ENCODE data around the gene LST1.

LST1 gene

DNA sequence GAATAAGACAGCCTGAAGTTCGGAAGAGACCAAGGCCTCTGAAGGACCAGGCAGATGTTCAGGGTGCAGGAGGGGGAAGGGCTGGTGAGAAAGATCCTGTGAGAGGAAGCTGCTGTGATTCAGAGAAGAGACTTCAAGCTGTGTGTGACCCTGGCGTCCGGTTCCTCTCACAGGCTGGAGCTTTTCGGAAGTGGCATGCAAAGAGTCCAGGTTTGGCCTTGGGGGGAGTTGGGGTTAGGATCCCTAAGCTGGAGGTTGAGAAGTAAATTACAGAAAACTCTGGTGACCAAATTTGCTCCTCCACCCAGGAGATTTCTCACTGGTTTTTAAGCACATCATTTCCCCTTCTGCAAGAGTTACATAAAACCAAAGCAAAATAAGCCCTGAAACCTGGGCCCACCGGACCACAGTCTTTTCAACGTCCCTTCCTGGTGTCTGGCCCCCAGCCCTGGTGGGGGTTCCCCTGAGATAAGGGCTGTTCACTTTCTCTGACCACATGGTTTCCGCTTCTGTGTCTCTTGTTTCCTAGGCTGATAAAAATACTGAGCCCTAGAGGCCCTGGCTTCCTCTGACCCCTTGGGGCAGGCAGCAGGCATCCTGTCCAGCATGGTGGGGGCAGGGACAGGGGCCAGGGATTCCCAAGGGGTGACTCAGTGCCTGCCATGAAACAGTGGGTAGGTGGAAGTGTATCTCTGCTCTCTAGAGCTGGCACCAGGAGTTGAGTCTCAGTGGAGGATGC is 25.9 kb upstream of the LST1 start:
- no peak for DNase-seq (ENCODE audit: low read depth in 2 of 2)

DNA sequence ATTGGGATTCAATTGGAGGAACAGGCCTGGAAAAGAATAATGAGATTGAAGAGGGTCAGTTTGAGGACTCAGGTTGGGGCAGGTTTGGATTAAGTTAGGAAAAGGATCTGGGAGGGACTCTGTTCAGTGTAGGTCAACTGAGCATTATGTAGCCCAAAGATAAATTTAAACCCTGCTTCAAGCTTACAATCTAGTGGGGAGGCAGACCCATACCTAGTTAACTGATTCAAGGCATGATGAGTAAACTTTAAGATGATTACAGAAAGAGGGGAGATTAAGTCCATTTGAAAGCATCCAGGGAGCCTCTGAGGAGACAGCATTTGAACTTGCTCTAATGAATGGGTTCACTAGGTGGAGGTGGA is 25.4 kb upstream of the LST1 start:
- no peak for DNase-seq (ENCODE audit: low read depth in 2 of 2)

DNA sequence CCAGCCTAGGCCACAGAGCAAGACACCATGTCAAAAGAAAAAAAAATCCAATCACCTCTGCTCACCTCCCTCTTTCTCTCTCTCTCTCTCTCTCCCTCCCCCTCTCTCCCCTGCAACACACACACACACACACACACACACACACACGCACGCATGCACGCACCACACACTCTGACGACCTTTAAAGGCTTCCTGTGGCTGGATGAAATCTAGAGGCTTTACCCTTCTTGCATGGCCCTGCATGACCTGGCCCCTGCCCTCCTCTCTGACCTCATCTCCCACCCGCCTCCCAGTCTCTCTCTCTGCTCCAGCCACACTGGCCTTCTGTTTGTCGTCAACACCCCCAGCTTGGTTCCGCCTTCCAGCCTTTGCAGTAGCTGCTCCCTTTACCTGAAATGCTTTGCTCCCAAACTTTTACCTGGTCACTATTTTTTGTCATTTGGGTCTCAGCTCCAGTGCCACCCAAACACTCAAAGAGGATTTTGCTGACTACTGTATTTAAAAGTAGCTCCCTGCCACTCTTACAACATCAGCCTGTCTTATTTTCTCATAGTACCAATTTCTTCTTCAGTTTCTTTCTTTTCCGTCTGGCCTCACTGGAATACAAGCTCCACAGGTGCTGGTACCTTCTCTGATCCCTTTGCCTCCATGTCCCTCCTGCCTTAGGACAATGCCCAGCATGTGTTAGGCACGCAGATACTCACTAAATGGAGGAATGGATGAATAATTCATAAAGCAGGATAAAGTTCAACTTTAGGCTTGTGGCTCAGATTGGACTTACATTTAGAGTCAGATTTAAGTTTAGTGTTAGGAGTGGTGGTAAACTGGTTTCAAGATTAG is 18.3 kb upstream of the LST1 start:
- DNase-seq (ENCODE audit: low read depth in 2 of 2): no peak

DNA sequence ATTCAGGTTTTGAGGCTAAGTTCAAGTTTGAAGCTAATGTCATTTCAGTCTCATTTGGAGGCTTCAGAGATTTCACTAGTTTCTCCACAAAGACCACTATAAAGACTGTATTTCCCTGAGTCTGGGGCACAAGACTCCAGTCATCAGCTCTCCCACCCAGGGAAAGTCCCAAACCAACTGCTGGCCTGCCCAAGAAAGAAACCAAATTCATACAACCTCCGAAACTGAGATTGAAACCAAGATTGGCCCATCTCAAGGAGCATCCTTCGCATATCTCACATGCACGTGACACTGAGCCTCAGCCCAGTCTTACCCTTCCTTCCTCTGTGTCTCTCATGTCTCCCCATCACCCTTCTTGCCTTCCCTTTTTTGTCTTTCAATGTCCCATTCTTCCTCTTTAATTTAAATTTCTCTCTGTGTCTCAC is 17.5 kb upstream of the LST1 start:
- no peak for DNase-seq (ENCODE audit: low read depth in 2 of 2)

DNA sequence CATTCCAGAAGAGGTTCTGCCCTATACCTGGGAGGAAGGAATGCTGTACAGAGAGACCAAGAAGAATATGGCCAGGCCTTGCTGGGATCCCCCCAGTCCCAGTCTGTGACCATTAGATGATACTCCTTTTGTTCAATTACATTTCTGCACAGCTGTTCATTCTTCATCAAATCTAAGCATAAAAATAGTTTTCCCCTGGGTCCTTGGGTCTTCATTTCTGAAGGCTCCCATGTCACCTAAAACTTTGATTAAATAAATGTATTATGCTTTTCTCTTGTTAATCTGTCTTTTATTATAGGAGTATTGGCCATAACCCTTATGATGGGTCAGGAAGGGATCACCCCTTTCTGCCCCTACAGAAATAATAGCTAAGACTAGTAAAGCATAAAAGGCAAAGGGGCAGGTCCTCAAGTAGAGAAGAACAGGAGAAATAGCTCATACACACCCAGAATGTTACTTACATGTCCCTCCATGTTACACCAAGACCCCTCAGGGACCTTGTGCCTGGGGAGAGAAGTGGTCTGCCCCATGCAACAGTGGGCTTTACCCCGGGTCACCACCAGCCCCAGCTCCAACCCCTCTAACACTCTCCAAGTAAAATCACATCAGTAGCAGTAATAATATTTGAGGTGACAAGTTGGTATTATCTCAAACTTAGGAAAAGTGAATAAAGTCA is 16.1 kb upstream of the LST1 start:
- no peak for DNase-seq (ENCODE audit: low read depth in 2 of 2)

DNA sequence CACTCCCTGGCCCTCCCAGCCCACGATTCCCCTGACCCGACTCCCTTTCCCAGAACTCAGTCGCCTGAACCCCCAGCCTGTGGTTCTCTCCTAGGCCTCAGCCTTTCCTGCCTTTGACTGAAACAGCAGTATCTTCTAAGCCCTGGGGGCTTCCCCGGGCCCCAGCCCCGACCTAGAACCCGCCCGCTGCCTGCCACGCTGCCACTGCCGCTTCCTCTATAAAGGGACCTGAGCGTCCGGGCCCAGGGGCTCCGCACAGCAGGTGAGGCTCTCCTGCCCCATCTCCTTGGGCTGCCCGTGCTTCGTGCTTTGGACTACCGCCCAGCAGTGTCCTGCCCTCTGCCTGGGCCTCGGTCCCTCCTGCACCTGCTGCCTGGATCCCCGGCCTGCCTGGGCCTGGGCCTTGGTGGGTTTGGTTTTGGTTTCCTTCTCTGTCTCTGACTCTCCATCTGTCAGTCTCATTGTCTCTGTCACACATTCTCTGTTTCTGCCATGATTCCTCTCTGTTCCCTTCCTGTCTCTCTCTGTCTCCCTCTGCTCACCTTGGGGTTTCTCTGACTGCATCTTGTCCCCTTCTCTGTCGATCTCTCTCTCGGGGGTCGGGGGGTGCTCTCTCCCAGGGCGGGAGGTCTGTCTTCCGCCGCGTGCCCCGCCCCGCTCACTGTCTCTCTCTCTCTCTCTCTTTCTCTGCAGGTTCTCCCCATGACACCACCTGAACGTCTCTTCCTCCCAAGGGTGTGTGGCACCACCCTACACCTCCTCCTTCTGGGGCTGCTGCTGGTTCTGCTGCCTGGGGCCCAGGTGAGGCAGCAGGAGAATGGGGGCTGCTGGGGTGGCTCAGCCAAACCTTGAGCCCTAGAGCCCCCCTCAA is 13.8 kb upstream of the LST1 start, which contains the start of gene LTA:
Gene LTA (plus strand): TSS at position 249 of the 871 bp plus-strand sequence. CDS start 454 bp downstream, at position 703.
- DNase-seq (ENCODE audit: low read depth in 2 of 2): peak; percentile 56 to 63

DNA sequence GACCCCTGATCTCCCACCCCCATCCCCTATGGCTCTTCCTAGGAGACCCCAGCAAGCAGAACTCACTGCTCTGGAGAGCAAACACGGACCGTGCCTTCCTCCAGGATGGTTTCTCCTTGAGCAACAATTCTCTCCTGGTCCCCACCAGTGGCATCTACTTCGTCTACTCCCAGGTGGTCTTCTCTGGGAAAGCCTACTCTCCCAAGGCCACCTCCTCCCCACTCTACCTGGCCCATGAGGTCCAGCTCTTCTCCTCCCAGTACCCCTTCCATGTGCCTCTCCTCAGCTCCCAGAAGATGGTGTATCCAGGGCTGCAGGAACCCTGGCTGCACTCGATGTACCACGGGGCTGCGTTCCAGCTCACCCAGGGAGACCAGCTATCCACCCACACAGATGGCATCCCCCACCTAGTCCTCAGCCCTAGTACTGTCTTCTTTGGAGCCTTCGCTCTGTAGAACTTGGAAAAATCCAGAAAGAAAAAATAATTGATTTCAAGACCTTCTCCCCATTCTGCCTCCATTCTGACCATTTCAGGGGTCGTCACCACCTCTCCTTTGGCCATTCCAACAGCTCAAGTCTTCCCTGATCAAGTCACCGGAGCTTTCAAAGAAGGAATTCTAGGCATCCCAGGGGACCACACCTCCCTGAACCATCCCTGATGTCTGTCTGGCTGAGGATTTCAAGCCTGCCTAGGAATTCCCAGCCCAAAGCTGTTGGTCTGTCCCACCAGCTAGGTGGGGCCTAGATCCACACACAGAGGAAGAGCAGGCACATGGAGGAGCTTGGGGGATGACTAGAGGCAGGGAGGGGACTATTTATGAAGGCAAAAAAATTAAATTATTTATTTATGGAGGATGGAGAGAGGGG is 12.6 kb upstream of the LST1 start:
- DNase-seq (ENCODE audit: low read depth in 2 of 2): no peak

DNA sequence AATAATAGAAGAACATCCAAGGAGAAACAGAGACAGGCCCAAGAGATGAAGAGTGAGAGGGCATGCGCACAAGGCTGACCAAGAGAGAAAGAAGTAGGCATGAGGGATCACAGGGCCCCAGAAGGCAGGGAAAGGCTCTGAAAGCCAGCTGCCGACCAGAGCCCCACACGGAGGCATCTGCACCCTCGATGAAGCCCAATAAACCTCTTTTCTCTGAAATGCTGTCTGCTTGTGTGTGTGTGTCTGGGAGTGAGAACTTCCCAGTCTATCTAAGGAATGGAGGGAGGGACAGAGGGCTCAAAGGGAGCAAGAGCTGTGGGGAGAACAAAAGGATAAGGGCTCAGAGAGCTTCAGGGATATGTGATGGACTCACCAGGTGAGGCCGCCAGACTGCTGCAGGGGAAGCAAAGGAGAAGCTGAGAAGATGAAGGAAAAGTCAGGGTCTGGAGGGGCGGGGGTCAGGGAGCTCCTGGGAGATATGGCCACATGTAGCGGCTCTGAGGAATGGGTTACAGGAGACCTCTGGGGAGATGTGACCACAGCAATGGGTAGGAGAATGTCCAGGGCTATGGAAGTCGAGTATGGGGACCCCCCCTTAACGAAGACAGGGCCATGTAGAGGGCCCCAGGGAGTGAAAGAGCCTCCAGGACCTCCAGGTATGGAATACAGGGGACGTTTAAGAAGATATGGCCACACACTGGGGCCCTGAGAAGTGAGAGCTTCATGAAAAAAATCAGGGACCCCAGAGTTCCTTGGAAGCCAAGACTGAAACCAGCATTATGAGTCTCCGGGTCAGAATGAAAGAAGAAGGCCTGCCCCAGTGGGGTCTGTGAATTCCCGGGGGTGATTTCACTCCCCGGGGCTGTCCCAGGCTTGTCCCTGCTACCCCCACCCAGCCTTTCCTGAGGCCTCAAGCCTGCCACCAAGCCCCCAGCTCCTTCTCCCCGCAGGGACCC is 11.7 kb upstream of the LST1 start:
- DNase-seq (ENCODE audit: low read depth in 2 of 2): no peak

DNA sequence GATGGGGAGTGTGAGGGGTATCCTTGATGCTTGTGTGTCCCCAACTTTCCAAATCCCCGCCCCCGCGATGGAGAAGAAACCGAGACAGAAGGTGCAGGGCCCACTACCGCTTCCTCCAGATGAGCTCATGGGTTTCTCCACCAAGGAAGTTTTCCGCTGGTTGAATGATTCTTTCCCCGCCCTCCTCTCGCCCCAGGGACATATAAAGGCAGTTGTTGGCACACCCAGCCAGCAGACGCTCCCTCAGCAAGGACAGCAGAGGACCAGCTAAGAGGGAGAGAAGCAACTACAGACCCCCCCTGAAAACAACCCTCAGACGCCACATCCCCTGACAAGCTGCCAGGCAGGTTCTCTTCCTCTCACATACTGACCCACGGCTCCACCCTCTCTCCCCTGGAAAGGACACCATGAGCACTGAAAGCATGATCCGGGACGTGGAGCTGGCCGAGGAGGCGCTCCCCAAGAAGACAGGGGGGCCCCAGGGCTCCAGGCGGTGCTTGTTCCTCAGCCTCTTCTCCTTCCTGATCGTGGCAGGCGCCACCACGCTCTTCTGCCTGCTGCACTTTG is 10.7 kb upstream of the LST1 start, which contains the start of gene TNF:
Gene TNF (plus strand): TSS at position 231 of the 567 bp plus-strand sequence. CDS start 177 bp downstream, at position 408.
- peak; percentile 76 to 85 for DNase-seq (ENCODE audit: low read depth in 2 of 2)

DNA sequence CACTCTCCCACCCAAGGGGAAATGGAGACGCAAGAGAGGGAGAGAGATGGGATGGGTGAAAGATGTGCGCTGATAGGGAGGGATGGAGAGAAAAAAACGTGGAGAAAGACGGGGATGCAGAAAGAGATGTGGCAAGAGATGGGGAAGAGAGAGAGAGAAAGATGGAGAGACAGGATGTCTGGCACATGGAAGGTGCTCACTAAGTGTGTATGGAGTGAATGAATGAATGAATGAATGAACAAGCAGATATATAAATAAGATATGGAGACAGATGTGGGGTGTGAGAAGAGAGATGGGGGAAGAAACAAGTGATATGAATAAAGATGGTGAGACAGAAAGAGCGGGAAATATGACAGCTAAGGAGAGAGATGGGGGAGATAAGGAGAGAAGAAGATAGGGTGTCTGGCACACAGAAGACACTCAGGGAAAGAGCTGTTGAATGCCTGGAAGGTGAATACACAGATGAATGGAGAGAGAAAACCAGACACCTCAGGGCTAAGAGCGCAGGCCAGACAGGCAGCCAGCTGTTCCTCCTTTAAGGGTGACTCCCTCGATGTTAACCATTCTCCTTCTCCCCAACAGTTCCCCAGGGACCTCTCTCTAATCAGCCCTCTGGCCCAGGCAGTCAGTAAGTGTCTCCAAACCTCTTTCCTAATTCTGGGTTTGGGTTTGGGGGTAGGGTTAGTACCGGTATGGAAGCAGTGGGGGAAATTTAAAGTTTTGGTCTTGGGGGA is 10.0 kb upstream of the LST1 start:
- DNase-seq (ENCODE audit: low read depth in 2 of 2): no peak

DNA sequence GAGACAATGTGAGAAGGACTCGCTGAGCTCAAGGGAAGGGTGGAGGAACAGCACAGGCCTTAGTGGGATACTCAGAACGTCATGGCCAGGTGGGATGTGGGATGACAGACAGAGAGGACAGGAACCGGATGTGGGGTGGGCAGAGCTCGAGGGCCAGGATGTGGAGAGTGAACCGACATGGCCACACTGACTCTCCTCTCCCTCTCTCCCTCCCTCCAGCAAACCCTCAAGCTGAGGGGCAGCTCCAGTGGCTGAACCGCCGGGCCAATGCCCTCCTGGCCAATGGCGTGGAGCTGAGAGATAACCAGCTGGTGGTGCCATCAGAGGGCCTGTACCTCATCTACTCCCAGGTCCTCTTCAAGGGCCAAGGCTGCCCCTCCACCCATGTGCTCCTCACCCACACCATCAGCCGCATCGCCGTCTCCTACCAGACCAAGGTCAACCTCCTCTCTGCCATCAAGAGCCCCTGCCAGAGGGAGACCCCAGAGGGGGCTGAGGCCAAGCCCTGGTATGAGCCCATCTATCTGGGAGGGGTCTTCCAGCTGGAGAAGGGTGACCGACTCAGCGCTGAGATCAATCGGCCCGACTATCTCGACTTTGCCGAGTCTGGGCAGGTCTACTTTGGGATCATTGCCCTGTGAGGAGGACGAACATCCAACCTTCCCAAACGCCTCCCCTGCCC is 9.0 kb upstream of the LST1 start:
- DNase-seq (ENCODE audit: low read depth in 2 of 2): no peak

DNA sequence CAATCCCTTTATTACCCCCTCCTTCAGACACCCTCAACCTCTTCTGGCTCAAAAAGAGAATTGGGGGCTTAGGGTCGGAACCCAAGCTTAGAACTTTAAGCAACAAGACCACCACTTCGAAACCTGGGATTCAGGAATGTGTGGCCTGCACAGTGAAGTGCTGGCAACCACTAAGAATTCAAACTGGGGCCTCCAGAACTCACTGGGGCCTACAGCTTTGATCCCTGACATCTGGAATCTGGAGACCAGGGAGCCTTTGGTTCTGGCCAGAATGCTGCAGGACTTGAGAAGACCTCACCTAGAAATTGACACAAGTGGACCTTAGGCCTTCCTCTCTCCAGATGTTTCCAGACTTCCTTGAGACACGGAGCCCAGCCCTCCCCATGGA is 8.5 kb upstream of the LST1 start:
- no peak for DNase-seq (ENCODE audit: low read depth in 2 of 2)

DNA sequence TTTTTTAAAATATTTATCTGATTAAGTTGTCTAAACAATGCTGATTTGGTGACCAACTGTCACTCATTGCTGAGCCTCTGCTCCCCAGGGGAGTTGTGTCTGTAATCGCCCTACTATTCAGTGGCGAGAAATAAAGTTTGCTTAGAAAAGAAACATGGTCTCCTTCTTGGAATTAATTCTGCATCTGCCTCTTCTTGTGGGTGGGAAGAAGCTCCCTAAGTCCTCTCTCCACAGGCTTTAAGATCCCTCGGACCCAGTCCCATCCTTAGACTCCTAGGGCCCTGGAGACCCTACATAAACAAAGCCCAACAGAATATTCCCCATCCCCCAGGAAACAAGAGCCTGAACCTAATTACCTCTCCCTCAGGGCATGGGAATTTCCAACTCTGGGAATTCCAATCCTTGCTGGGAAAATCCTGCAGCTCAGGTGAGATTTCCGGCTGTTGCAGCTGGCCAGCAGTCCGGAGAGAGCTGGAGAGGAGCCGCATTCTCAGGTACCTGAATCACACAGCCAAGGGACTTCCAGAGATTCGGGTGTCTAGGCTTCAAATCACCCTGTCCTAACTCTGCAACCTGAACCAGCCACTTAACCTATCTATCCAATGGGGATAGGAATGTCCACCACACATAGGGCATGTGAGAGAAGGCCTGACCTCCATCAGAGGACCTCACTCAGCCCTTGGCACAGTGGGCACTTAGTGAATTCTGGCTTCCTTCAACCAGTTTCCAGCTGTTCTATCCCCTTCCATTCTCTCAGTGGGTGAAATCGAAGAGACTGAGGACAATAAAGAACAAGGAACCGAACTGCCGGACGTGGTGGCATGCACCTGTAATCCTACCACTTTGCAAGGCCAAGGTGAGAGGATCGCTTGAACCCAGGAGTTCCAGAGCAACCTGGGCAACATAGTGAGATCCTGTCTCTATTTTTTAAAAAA is 7.6 kb upstream of the LST1 start:
- peak in 1 of 2 donors; percentile 48 for DNase-seq (ENCODE audit: low read depth in 2 of 2)

DNA sequence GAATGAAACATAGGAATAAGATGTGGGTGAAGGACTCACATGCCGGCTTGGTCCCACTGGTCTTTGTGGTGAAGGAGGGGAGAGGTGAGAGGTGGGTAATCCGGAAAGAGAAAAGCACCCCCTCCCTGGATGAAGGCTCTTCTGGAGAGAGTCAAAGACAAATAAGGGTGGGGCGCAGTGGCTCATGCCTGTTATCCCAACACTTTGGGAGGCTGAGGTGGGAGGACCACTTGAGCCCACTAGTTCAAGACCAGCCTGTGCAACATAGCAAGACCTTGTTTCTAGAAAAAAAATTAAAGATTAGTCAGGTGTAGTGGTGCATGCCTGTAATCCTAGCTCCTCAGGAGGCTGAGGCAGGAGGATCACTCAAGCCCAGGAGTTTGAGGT is 7.0 kb upstream of the LST1 start:
- DNase-seq (ENCODE audit: low read depth in 2 of 2): no peak

DNA sequence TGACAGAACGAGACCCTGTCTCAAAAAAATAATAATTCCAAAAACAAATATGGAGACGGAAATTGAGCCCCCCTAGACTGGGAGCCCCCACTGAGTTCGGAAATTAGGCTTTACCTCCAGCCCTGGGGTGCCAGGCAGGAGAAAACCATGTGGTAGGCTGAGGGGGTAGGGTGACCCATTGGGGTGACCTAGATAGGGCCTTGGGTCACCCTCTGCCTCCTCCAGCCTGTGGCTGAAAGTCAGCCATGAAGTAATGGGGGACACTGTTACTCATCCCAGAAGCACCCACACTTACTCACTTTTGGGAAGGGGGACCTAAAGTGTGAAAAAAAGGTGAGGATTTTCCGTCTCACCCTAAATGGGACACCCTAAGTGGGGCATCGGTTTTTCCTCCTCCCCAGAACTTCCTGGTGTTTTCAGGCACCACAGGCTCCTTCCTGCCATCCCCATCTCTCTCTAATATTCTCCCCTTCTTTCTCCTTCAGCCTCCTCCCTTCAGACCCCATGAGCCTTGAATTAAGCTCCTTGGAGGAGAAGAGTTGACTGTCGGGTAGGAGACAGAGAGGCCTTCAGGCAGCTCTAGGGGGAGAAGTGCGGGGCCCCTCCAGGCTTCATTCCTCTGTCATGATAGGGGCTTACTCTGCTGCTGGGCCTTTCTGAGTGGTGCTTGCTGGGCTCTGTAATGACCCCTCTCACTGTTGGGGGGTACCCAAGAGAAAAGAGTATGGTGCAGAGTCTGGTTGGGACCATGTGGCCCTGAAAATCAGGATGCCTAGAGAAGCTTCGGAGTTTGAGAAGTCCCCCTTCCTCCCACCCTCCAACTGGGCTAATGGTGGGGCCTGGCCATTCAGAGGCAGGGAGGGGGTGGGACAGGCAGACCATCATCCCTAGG is 6.3 kb upstream of the LST1 start:
- no peak for DNase-seq (ENCODE audit: low read depth in 2 of 2)

DNA sequence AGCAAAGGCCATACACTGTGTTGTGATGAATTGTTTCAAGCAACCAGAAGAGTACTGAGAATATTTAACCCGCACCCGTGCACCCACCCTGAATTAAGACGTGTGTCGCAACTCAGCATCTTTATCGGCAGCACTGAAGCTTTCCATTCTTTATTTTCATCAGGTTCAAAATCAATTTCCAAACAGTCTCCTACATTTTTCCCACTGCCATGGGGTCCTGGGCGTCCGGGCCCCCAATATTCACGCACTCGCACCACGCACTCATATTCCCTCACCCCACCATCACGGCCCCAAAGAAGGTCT is 5.7 kb upstream of the LST1 start:
- DNase-seq (ENCODE audit: low read depth in 2 of 2): no peak

Measured in stimulated activated CD4-positive, alpha-beta T cell treated with anti-CD3 and anti-CD28 coated beads, Interleukin-1b, Interleukin-23, amount 100 ng/mL, for 1 hour (primary cell).